Muscle of arm (tissue), 12 donors: Measurements from ENCODE around the gene PTPRG. TPM values are rescaled to one million over a fixed set of nuclear protein-coding genes. Genes with fewer than 3 reads are reported as not detected.

Experiments
- DNase-seq: peaks from one replicate; pipeline ENCODE4 v3.0.0-alpha.2; 2013
- polyA plus RNA-seq, 12 donors: library from polyadenylated mRNA; unstranded; fragments of 120-200 nt; gene quantifications; one replicate each; pipeline ENCODE4 v1.2.1, GENCODE V29; 2013; ENCODE audit not compliant: insufficient read length in 12 of 12

PTPRG gene
- polyA plus RNA-seq, 12 donors, result 22.6 to 37.0 (median 31.4) TPM; not detected in 1

- no peak for DNase-seq
Measured at GRCh38 chr3:61583890-61584875, 22.8 kb downstream of the PTPRG start.

GRCh38 chr3:61589856-61590255 lies 28.5 kb downstream of the PTPRG start:
- DNase-seq, result no peak

GRCh38 chr3:61591300-61591699 lies 29.9 kb downstream of the PTPRG start:
- DNase-seq, result no peak

GRCh38 chr3:61593446-61594029 lies 32.2 kb downstream of the PTPRG start:
- DNase-seq, result no peak

- DNase-seq, result peak; percentile 18
Measured at GRCh38 chr3:61594144-61594963, 33.0 kb downstream of the PTPRG start.

GRCh38 chr3:61594964-61595285 lies 33.6 kb downstream of the PTPRG start:
- DNase-seq, result peak; percentile 10

GRCh38 chr3:61595288-61595687 lies 33.9 kb downstream of the PTPRG start:
- DNase-seq, result peak; percentile 10

- no peak for DNase-seq
Measured at GRCh38 chr3:61595826-61596225, 34.5 kb downstream of the PTPRG start.

GRCh38 chr3:61597906-61598305 lies 36.5 kb downstream of the PTPRG start:
- DNase-seq, result no peak

GRCh38 chr3:61600195-61600594 lies 38.8 kb downstream of the PTPRG start:
- DNase-seq, result no peak

- DNase-seq, result no peak
Measured at GRCh38 chr3:61601831-61602230, 40.5 kb downstream of the PTPRG start.

GRCh38 chr3:61602466-61602865 lies 41.1 kb downstream of the PTPRG start:
- DNase-seq, result no peak

- DNase-seq, result no peak
Measured at GRCh38 chr3:61605589-61606175, 44.3 kb downstream of the PTPRG start.

GRCh38 chr3:61606196-61606595 lies 44.8 kb downstream of the PTPRG start:
- DNase-seq, result no peak

GRCh38 chr3:61608072-61608471 lies 46.7 kb downstream of the PTPRG start:
- DNase-seq, result no peak

GRCh38 chr3:61608711-61609110 lies 47.3 kb downstream of the PTPRG start:
- no peak for DNase-seq

GRCh38 chr3:61610316-61610715 lies 48.9 kb downstream of the PTPRG start:
- DNase-seq, result no peak

GRCh38 chr3:61612211-61613194 lies 51.1 kb downstream of the PTPRG start:
- no peak for DNase-seq

- DNase-seq, result no peak
Measured at GRCh38 chr3:61613666-61614065, 52.3 kb downstream of the PTPRG start.

GRCh38 chr3:61615643-61616042 lies 54.3 kb downstream of the PTPRG start:
- DNase-seq, result no peak

- no peak for DNase-seq
Measured at GRCh38 chr3:61616586-61616985, 55.2 kb downstream of the PTPRG start.
